Left renal cortex interstitium (tissue), 4 donors: ENCODE results near the gene TAAR1. TPM values are rescaled to one million over a fixed set of nuclear protein-coding genes. Genes with fewer than 3 reads are reported as not detected.
"Not testable (repeated sequence)": the region's sequence is repeated elsewhere in the genome, so short reads cannot be mapped to it uniquely, and the experiment has no call there.

Experiments
- DNase-seq, 4 donors: peaks; one replicate each; pipeline ENCODE4 v3.0.0-alpha.2; 2013; ENCODE audit warnings: low read depth in 4 of 4, low spot score in 2 of 4, missing footprints in 1 of 4
- polyA plus RNA-seq, 4 donors: library from polyadenylated mRNA; unstranded; fragments of 120-200 nt; gene quantifications; one replicate each; pipeline ENCODE4 v1.2.1, GENCODE V29; 2013; ENCODE audit not compliant: insufficient read length in 4 of 4

The TAAR1 gene
- polyA plus RNA-seq, 4 donors = not detected

- no peak for DNase-seq
Measured at GRCh38 chr6:132664309-132665034, 5.5 kb upstream of the TAAR1 start.

DNA sequence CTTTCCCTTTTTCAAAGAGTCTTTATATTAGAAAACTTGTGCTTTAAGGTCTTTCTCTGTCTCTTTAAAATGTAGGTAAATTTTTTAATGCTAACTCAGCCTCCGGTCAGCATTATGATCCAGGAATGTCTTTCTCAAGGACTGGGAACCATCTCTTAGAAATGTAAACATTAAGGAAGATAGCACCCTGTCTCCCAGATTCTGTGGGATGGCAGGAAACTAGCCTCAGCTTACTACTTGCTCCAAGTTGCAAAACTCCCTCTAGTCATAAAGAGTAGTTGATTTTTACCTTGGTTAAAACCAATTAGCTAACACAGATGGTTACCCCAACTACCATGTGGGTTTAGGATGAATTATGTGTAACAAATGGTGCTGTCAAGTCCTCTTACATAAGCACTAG is 4.7 kb upstream of the TAAR1 start:
- no peak for DNase-seq

- DNase-seq = no peak
Measured at GRCh38 chr6:132661906-132662305, 2.9 kb upstream of the TAAR1 start.

DNA sequence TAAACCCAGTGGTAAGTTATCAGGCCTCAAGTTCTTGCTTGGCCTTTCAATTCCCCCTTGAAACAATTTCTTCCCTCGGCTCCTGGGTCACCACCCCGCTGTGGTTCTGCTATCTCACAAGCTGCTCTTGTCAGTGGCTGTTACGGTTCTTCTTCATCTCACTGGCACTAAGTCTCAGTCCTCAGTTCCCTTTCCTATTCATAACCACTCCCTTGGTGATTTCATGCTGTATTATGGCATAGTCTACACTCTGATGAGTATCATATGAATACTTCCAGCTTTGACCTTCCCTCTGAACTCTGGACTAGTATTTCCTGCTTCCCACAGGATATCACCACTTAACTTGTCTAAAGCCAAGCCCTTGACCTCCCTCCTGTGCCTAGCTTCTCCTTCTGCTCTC is 7.9 kb downstream of the TAAR1 start:
- DNase-seq = no peak

- no peak for DNase-seq
Measured at GRCh38 chr6:132650429-132650828, 8.6 kb downstream of the TAAR1 start.

DNA sequence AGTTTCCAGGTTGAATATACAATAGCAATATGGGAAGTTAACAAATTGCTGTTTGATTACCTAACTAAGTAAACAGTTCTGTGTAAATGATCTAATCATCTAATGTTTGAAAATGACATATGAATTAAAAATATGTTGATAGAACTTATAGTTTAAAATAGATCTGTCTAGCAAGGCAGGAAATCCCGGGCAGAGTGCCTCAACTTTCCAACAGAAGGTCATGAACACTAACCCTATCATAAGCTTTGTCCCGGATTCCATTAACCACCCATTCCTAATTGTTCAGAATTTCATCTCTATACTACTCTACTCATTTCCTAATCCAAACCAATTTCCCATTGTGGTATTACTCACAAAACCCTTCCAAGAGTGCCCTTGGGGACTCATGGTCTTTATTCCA is 10.2 kb downstream of the TAAR1 start:
- DNase-seq = no peak

DNA sequence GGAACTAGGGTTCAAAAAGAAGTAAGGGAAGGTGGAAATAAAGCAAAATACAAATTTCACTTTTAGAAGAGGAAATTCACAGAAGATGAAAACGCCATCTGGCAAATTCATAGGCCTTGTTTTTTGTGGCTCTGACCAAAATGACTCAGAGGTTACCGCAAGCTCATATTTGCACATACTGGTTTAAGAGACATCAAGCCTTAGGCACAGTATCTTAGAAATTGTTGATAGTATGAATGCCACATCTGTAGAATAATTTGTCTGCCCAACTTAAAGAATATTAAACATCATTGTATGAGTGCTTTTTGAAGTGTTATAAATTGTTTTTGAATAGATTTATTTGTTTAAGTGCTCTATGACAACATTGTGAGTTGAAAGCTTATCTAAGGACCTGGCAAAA is 10.6 kb downstream of the TAAR1 start:
- no peak for DNase-seq

GRCh38 chr6:132643547-132643946 is 15.4 kb downstream of the TAAR1 start:
- no peak for DNase-seq

GRCh38 chr6:132637135-132637534 is 21.8 kb downstream of the TAAR1 start:
- DNase-seq = not testable (repeated sequence)

DNA sequence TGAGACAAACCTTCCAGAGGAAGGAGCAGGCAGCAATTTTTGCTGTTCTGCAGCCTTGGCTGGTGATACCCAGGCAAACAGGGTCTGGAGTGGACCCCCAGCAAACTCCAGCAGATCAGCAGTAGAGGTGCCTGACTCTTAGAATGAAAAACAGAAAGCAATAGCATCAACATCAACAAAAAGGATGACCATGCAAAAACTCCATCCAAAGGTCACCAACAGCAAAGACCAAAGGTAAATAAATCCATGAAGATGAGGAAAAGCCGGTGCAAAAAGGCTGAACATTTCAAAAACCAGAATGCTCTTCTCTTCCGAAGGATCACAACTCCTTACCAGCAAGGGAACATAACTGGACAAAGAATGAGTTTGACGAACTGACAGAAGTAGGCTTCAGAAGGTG is 23.1 kb downstream of the TAAR1 start:
- DNase-seq = not testable (repeated sequence)

GRCh38 chr6:132635288-132635687 is 23.7 kb downstream of the TAAR1 start:
- DNase-seq = not testable (repeated sequence)

DNA sequence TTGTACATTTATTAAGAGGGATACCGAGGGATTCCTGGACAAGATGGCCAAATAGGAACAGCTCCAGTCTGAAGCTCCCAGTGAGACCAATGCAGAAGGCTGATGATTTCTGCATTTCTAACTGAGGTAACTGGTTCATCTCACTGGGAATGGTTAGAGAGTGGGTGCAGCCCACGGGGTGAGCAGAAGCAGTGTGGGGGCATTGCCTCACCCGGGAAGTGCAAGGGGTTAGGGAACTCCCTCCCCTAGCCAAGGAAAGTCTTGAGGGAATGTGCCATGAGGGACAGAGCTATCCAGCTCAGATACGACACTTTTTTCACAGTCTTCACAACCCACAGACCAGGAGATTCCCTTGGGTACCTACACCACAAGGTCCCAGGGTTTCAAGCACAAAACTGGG is 24.2 kb downstream of the TAAR1 start:
- DNase-seq = no peak

GRCh38 chr6:132633362-132633761 is 25.6 kb downstream of the TAAR1 start:
- no peak for DNase-seq

DNA sequence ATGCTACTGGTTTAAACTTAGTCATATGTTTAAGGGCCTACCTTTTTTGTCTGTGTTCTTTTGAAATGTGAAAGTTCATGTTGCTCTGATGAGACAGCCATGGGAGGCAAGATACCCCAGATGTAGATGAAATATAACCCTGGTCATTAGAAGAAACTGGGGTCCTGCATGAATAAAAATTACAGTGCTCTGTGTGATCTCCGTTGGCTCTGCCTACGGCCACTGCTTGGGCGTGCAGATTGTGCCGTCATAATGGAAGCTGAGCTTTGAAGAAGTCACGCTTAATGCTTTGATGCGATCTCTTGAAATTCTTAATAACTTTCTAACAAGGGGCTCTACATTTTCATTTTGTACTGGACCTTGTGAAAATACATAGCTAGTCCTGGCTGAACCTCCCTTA is 34.8 kb downstream of the TAAR1 start, which contains the start of gene TAAR2:
Gene TAAR2 (minus strand): TSS at position 101 of the 400 bp plus-strand sequence. CDS start 0 bp downstream, at position 101.
- no peak for DNase-seq

DNA sequence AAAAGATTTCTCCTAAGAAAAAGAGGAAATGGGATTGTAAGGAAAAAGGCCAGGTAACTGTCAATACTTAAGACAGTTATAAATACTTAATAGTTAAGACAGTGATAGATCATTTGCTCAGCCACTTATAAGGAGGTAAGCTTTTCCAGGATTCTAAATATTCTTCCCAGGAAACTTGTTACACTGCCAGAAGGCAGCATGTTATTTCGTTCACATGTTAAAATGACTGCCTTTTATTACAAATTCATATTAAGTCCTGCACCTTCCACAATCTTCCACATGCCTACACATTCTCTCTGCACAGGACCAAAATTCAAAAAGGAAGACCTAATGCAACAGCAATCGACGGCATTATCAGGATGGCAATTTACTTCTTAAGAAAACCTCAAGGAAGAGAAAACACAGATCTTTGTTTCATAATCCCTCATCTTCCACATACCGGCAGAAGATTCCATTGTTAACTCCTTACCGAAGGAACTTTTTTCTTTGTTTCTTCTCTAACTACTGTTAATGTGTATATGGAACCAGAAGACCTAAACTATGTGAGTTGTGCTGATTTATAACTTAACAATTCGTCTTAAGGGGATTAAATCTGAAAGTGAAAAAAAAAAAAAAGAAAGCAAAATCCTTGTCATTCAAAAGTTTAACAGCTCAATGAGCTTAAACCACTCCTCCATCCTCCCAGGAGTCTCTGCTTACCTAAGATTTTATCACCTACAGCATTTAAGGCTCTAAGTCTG is 35.7 kb downstream of the TAAR1 start:
- DNase-seq = no peak

DNA sequence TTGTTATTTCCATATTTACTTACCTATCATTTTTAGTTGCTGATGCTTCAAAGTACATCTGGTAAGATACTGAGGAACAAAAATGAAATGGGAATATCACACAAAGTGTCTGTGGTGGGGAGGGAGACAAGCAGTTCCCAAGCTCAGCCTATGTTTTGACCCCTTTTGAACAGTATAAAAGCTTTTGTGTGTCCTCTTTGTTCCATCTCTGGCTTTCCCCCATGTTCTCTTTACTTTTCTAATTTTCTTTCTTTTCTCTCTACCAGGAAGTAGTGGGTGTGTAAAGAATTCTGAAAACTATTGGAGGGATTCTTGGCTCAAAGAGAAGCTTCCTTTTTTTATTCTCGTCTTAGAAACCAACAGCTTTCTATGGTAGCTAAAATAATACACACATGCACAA is 42.3 kb downstream of the TAAR1 start:
- DNase-seq = no peak

GRCh38 chr6:132614554-132614953 is 44.4 kb downstream of the TAAR1 start:
- DNase-seq = no peak

GRCh38 chr6:132612449-132613108 is 46.4 kb downstream of the TAAR1 start:
- DNase-seq = no peak

- DNase-seq = no peak
Measured at GRCh38 chr6:132611616-132612015, 47.4 kb downstream of the TAAR1 start.

DNA sequence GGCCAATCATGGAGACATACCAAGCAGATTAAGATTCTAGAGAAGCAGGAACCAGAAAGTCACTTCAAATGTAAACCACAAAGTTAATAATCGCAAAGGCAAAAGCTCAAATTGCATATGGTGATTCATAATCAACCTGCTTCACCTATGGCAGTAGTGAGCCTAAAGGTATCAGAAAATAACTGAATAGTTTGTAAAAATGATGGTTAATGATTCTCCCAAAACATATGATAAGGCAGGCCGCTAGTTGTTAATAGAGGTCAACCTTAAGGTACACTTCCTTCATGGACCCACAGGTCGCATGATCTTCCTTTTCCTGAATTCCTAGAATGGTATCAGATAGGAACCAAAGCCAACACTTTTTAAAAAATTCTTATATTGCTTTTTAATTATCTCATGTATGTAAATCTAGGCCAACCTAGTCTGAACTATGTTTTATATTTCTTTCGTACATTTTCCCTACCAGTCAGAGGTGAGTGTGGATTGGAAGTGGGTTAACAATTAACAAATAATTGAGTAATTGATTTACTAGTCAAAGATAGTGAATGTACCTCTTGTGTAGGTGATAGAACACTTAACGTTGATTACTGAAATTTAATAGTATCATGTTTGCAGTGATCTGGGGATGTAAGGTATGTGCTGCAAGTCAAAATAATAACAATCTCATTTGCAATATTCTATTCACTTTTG is 51.3 kb downstream of the TAAR1 start:
- DNase-seq = no peak

- DNase-seq = no peak
Measured at GRCh38 chr6:132604635-132605152, 54.3 kb downstream of the TAAR1 start.
